Fibroblast of villous mesenchyme (primary cell): ENCODE measurements around the gene SPDYC. TPM values are rescaled to one million over a fixed set of nuclear protein-coding genes. Genes with fewer than 3 reads are reported as not detected.

Experiments used
- DNase-seq: peaks from one replicate; pipeline ENCODE4 v3.0.0-alpha.2; 2010; ENCODE audit warnings: low read depth
- H3K4me3 ChIP-seq: 2 replicates; pipeline ENCODE4 v1.5.1; 2011; ENCODE audit warnings: low read depth, mild to moderate bottlenecking, low read length
- CTCF ChIP-seq: IDR thresholded peaks from 2 replicates; pipeline ENCODE4 v1.5.1; 2012; ENCODE audit warnings: low read depth, mild to moderate bottlenecking, low read length; ENCODE audit not compliant: insufficient read depth
- total RNA-seq: library from RNA; depleted of rRNA; stranded (reverse); fragments of >200 nt; gene quantifications from 2 replicates; pipeline ENCODE4 v1.2.3, GENCODE V29; 2012

Gene SPDYC
- total RNA-seq, 1 donor: not detected

DNA sequence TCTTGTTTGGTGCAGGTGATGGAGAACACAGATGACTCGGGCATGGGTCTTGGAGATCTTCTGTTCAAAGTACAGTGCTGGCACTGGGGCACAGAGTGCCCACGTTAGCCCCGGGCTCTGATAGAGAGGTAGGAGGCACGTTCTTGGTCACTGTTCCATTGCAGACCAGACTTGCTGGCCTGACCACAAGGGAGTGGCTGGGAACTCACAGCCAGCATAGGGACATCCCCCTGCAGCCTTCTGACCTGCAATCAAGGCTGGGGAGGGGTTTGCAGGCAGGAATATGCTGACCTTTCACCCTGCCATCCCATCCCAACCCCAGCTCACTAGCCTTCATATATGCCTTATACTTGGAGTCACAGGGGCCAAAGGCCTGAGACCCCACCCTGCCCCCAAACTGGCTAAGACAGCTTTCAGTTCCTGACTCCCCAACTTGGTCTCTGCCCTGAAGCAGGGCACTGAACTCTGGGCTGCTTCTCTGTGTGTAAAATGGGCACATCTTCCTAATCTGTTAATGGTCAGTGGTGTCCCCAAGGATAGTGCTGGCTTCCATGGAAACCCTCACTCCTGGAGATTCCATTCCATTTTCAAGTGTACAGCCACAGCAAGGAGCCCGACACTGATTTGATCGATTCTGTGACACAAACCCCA, 43.3 kb upstream of the SPDYC start:
- no peak for DNase-seq
- no peak for TF ChIP-seq CTCF

DNA sequence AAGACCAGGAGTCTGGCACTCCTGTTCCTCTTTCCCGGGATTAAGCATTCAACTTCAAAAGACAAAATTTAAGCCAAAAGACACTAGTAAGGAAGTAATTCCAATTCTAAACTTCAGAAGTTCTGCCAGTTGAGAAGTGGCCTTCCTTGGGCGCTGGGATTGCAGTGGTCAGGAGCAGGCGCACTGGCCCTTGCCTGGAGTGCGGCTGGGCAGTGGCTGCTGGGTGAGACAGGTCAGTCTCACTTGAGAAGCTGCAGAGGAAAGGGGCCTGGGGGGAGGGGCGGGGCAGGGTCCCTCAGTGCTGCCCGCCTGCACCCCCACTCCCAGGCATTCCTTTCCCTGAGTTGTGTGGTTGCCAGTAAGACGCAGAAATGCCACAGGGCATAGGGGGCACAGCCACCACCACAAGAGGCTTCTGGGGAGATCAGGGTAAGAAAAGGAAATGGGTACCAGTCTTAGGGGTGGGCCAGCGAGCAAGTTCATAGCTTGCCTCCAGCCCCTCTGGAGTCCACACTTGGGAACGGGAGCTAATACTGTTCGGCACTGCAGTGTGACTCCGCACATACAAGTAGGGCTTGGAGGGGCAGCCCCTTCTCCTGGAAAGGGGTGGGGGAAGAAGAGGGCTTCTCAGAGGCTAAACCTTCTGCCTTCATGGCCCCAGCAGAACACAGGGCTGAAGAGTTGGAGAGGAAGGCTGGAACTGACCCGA, 42.4 kb upstream of the SPDYC start:
- H3K4me3 ChIP-seq: no peak overlapping the region
- no peak for DNase-seq
- TF ChIP-seq CTCF: no peak

More for the DNA sequence above, 43.3 kb upstream of the SPDYC start:
- H3K4me3 ChIP-seq: no peak overlapping the region

DNA sequence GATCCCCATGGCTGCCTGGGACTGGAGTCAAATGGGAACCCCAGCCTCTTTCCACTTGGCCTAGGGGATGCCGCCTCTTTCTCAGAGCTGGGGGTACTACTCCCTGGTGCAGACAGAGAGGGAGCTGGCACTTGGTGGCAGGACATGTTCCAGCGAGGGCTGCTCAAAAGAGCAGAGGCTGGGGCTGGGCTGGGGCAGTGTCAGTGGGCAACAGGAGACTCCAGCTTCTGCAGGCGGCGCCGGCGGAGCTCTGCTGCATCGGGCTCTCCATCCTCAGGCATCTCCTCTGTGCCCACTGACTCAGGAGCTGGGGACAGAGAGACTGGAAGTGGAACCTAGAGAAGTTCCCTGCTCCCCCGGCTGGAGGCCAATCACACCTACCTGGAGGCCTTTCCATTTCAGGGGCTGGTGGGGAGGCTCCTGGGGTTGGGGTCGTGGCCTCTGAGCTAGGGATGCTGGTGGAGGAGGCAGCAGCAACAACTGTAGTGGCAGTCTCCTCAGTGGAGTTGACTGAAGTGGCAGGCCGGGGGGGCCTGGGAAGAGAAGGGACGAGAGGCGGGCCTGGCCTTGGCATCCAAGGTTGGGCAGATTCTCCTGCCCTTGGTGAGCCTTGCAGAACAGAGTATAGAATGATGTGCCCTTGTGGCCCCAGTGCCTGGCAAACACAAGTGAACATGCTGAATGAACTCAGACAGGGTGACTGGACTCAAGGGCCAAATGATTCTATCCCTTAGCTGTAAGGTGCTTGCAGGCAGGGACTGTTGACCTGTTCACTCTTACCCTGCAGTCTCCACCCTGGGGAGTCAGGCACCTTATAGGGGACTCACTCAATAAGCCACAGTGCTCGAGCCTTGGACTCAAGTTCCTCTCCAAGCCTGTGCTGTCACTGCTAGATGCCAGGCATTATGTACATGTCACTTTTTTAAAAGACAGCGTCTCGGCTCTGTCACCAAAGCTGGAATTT, 41.6 kb upstream of the SPDYC start:
- no peak for DNase-seq
- H3K4me3 ChIP-seq: no peak overlapping the region
- no peak for TF ChIP-seq CTCF

DNA sequence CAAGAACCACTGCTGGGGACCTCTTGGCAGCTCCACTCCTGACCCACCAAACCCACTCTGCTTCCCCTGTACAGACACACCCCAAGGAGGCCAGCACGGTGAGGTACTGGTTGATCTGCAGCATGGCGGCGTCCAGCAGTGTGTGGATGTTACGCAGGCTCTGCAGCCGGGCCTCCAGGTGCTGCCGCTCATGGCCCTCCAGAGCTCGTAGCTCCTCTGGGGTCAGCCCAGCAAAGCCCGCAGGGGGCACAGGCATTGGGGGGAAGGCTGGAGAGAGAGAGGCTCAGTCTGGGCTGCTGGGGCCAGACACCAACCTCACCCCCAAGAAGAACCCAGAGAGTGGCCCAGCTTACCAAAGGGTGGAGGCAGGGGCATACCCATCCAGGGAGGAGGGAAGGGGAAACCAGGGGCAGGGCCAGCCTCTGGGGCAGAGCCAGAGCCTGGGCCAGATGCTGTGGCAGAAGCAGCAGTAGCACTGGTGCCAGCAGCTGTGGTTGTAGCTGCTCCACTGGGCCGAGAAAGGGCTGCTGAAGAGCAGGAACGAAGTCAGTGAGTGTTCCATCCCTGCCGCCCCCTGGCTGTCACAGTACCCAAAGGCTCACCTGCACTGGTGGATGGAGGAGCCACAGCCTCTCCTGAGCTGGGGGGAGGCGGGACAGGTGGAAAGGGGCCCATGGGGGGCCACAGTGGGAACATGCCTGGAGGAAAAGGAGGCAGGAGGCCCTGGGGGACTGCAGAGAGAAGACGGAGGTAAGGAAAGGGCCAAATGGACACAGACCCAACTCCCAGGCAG, 40.2 kb upstream of the SPDYC start:
- no peak overlapping the region for H3K4me3 ChIP-seq
- DNase-seq: no peak
- no peak for TF ChIP-seq CTCF

- no peak overlapping the region for H3K4me3 ChIP-seq
- DNase-seq: no peak
- no peak for TF ChIP-seq CTCF
Observed at GRCh38 chr11:65130631-65131416, 39.2 kb upstream of the SPDYC start.
